Ishikawa (cell line): ENCODE measurements around the gene SPRED1.

Experiments
- CEBPB ChIP-seq: IDR thresholded peaks from 2 replicates; pipeline ENCODE4 v1.6.1; 2012
- CREB1 ChIP-seq: IDR thresholded peaks from 2 replicates; pipeline ENCODE4 v1.6.1; 2012; ENCODE audit warnings: low read depth
- EGR1 ChIP-seq: IDR thresholded peaks from 2 replicates; pipeline ENCODE4 v1.6.1; 2012
- EP300 ChIP-seq: IDR thresholded peaks from 2 replicates; pipeline ENCODE4 v1.6.1; 2012; ENCODE audit warnings: borderline replicate concordance
- FOXM1 ChIP-seq: IDR thresholded peaks from 2 replicates; pipeline ENCODE4 v1.6.1; 2012; ENCODE audit warnings: low read depth, borderline replicate concordance
- NFIC ChIP-seq: IDR thresholded peaks from 2 replicates; pipeline ENCODE4 v1.6.1; 2012
- RAD21 ChIP-seq: IDR thresholded peaks from 2 replicates; pipeline ENCODE4 v1.6.1; 2012; ENCODE audit warnings: low read depth
- REST ChIP-seq: IDR thresholded peaks from 2 replicates; pipeline ENCODE4 v1.6.1; 2012; ENCODE audit warnings: low read depth, mild to moderate bottlenecking
- TAF1 ChIP-seq: IDR thresholded peaks from 2 replicates; pipeline ENCODE4 v1.6.1; 2012; ENCODE audit warnings: low read depth, mild to moderate bottlenecking
- TCF12 ChIP-seq: IDR thresholded peaks from 2 replicates; pipeline ENCODE4 v1.6.1; 2012; ENCODE audit warnings: low read depth
- TEAD4 ChIP-seq: IDR thresholded peaks from 2 replicates; pipeline ENCODE4 v1.6.1; 2012
- YY1 ChIP-seq: IDR thresholded peaks from 2 replicates; pipeline ENCODE4 v1.6.1; 2012; ENCODE audit warnings: low read depth
- ZBTB7A ChIP-seq: IDR thresholded peaks from 2 replicates; pipeline ENCODE4 v1.6.1; 2012; ENCODE audit warnings: low read depth
- TF ChIP-seq, protein P1 (sequence below): IDR thresholded peaks from 2 replicates; pipeline ENCODE4 v1.6.1; 2012
- TF ChIP-seq, protein P2 (sequence below): IDR thresholded peaks from 2 replicates; pipeline ENCODE4 v1.6.1; 2012

SPRED1 gene

DNA sequence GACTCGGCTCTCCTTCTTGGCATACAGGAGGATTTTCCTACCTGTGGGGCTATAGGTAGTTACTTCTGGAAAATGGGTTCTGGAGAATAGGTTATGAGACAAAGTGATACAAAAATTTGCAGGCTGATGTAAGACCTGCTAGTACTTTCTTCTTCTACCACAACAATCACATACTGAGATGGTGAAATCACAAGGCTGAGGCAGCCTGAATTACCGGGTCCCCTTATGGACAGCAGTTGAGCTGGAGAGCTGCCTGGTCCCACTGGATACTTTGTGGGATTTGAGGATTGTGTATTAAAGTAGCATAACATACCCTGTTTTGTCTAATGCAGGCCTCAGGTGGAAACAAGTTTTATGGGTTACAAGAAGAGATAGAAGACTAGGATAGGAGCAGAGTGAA lies 114.8 kb downstream of the SPRED1 start:
- TF ChIP-seq TCF12 (no peak), CEBPB (no peak), NFIC (no peak), FOXM1 (no peak), EP300 (no peak), ZBTB7A (no peak), TAF1 (no peak)
- TF ChIP-seq, protein P1, sequence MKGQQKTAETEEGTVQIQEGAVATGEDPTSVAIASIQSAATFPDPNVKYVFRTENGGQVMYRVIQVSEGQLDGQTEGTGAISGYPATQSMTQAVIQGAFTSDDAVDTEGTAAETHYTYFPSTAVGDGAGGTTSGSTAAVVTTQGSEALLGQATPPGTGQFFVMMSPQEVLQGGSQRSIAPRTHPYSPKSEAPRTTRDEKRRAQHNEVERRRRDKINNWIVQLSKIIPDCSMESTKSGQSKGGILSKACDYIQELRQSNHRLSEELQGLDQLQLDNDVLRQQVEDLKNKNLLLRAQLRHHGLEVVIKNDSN: no peak
- TF ChIP-seq, protein P2, sequence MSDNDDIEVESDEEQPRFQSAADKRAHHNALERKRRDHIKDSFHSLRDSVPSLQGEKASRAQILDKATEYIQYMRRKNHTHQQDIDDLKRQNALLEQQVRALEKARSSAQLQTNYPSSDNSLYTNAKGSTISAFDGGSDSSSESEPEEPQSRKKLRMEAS: no peak

DNA sequence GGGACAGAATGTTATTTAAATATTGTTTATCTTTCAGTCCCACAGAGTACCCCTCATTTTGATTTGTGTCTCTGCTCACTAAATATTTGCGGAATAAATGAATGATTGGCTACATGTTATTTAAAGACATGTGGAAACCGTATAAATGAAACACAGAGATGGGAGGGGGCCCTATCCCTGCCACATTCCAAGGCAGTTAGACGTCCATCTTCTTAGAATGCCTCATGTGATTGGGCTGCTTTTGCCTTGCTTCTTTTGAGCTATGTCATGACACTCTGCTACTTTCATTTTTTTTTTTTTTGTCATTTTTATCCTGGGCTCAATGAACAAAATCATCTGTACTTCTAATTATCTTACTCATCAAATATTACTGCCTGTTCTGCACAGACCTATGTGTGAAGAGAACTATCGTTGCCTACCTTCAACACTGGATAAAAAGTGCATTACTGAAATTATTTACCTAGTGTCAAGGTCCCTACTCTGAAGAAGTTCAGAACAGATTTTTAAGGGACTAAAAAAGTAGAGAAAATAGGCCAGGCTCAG lies 117.4 kb downstream of the SPRED1 start:
- TF ChIP-seq TCF12 (no peak), REST (no peak), EP300 (no peak), NFIC (no peak), EGR1 (no peak), CREB1 (no peak), CEBPB (no peak), RAD21 (no peak), TAF1 (no peak)
- TF ChIP-seq, protein P2: no peak
- TF ChIP-seq, protein P1: no peak

- TF ChIP-seq, protein P2: no peak
- TF ChIP-seq REST: no peak
- TF ChIP-seq TCF12: no peak
- TF ChIP-seq CEBPB: no peak
- TF ChIP-seq EP300: no peak
- TF ChIP-seq ZBTB7A: no peak
- no peak for TF ChIP-seq YY1
- TF ChIP-seq EGR1: no peak
- no peak for TF ChIP-seq NFIC
- TF ChIP-seq TAF1: no peak
- no peak for TF ChIP-seq TEAD4
- no peak for TF ChIP-seq FOXM1
- TF ChIP-seq RAD21: no peak
- no peak for TF ChIP-seq CREB1
- TF ChIP-seq, protein P1: no peak
Observed at GRCh38 chr15:38373016-38373415, 120.4 kb downstream of the SPRED1 start.

GRCh38 chr15:38374029-38374428 lies 121.4 kb downstream of the SPRED1 start:
- TF ChIP-seq TCF12: no peak
- no peak for TF ChIP-seq EP300

DNA sequence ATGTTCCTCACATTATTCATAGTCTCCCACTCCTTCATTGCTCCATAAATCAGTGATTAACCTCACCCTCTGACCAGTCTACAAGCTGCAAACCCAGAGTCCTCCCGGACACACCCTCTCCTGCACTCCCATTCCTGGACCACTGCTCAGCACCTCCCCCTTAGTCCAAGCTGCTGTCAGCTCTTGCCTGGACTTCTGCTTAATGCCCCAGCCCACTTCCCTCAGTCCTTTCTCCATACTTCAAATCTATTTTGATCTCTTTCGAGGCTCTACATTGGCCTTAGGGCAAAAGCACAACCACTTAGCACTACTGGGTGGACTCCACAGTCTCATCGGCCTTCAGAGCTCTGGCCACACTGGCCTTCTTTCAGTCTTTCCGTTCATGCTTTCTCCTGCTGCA lies 121.9 kb downstream of the SPRED1 start:
- TF ChIP-seq EP300: no peak
- no peak for TF ChIP-seq EGR1
- TF ChIP-seq TAF1: no peak

- TF ChIP-seq RAD21 (no peak), TCF12 (no peak), EP300 (no peak), NFIC (no peak), ZBTB7A (no peak), YY1 (no peak), FOXM1 (no peak), CREB1 (no peak), TAF1 (no peak), TEAD4 (no peak), REST (no peak), EGR1 (no peak), CEBPB (no peak)
- TF ChIP-seq, protein P2: no peak
- TF ChIP-seq, protein P1: no peak
Observed at GRCh38 chr15:38376081-38376480, 123.4 kb downstream of the SPRED1 start.
